IPS DF 4.7 (cell line): ENCODE measurements around the gene ST14.
"Not testable (repeated sequence)": the region's sequence is repeated elsewhere in the genome, so short reads cannot be mapped to it uniquely, and the experiment has no call there.

ENCODE experiments used
- DNase-seq: peaks from one replicate; pipeline ENCODE4 v3.0.0-alpha.2; 2013; ENCODE audit warnings: low spot score; ENCODE audit errors: extremely low read depth

Gene ST14

GRCh38 chr11:130223291-130223971 is 63.8 kb downstream of the ST14 start:
- no peak for DNase-seq

GRCh38 chr11:130227373-130227772 is 67.8 kb downstream of the ST14 start:
- no peak for DNase-seq

GRCh38 chr11:130233486-130233885 is 73.9 kb downstream of the ST14 start:
- DNase-seq: not testable (repeated sequence)

GRCh38 chr11:130233888-130234287 is 74.3 kb downstream of the ST14 start:
- not testable (repeated sequence) for DNase-seq

- DNase-seq: no peak
Observed at GRCh38 chr11:130234315-130234714, 74.7 kb downstream of the ST14 start.

GRCh38 chr11:130237282-130238006 is 77.9 kb downstream of the ST14 start:
- DNase-seq: no peak

- DNase-seq: no peak
Observed at GRCh38 chr11:130241713-130242112, 82.1 kb downstream of the ST14 start.

GRCh38 chr11:130243816-130244215 is 84.2 kb downstream of the ST14 start:
- DNase-seq: no peak

- no peak for DNase-seq
Observed at GRCh38 chr11:130244848-130245247, 85.3 kb downstream of the ST14 start.

GRCh38 chr11:130245375-130245774 is 85.8 kb downstream of the ST14 start:
- DNase-seq: not testable (repeated sequence)

- DNase-seq: no peak
Observed at GRCh38 chr11:130246270-130246669, 86.7 kb downstream of the ST14 start.

- DNase-seq: no peak
Observed at GRCh38 chr11:130246738-130247137, 87.2 kb downstream of the ST14 start.

GRCh38 chr11:130247319-130247718 is 87.7 kb downstream of the ST14 start:
- no peak for DNase-seq

GRCh38 chr11:130249371-130249770 is 89.8 kb downstream of the ST14 start:
- no peak for DNase-seq

- not testable (repeated sequence) for DNase-seq
Observed at GRCh38 chr11:130249929-130250328, 90.3 kb downstream of the ST14 start.

GRCh38 chr11:130251763-130252162 is 92.2 kb downstream of the ST14 start:
- not testable (repeated sequence) for DNase-seq
